ENCODE data around the gene RPS18. TPM values are rescaled to one million over a fixed set of nuclear protein-coding genes. Genes with fewer than 3 reads are reported as not detected.

RPS18 gene
- total and polyA plus RNA-seq, 2 of the 13 experiments (the other 11 are each of a cell fraction or from before 2014, with no cell fraction given): 3,896 to 5,806 TPM

- TF ChIP-seq CHD2 (IDR thresholded peaks at IDR 0.05; ENCODE audit: low read depth, low read length) (peak; percentile 87), ZBTB40 (IDR thresholded peaks at IDR 0.05) (peak; percentile 91), ZBTB40 (CRISPR knock-in tag; IDR thresholded peaks at IDR 0.05) (0 out of 2 replicates have a peak, but pooled peaks have one; percentile 26), ZNF33B (CRISPR knock-in tag; IDR thresholded peaks at IDR 0.05) (no peak), WIZ (CRISPR knock-in tag; IDR thresholded peaks at IDR 0.05) (no peak), ZNF567 (CRISPR knock-in tag; IDR thresholded peaks at IDR 0.05; ENCODE audit: borderline replicate concordance) (no peak), PHF20 (CRISPR knock-in tag; IDR thresholded peaks at IDR 0.05) (peak; percentile 95), ZNF614 (CRISPR knock-in tag; IDR thresholded peaks at IDR 0.05; ENCODE audit: borderline replicate concordance) (no peak), ZBTB44 (CRISPR knock-in tag; IDR thresholded peaks at IDR 0.05) (no peak), SETDB1 (CRISPR knock-in tag; IDR thresholded peaks at IDR 0.05; ENCODE audit: borderline replicate concordance) (no peak)
- TF ChIP-seq, protein P1, sequence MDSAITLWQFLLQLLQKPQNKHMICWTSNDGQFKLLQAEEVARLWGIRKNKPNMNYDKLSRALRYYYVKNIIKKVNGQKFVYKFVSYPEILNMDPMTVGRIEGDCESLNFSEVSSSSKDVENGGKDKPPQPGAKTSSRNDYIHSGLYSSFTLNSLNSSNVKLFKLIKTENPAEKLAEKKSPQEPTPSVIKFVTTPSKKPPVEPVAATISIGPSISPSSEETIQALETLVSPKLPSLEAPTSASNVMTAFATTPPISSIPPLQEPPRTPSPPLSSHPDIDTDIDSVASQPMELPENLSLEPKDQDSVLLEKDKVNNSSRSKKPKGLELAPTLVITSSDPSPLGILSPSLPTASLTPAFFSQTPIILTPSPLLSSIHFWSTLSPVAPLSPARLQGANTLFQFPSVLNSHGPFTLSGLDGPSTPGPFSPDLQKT (CRISPR knock-in tag; IDR thresholded peaks at IDR 0.05; ENCODE audit: borderline replicate concordance): no peak
- TF ChIP-seq, protein P2, sequence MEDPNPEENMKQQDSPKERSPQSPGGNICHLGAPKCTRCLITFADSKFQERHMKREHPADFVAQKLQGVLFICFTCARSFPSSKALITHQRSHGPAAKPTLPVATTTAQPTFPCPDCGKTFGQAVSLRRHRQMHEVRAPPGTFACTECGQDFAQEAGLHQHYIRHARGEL (CRISPR knock-in tag; IDR thresholded peaks at IDR 0.05): no peak
- TF ChIP-seq, protein P3, sequence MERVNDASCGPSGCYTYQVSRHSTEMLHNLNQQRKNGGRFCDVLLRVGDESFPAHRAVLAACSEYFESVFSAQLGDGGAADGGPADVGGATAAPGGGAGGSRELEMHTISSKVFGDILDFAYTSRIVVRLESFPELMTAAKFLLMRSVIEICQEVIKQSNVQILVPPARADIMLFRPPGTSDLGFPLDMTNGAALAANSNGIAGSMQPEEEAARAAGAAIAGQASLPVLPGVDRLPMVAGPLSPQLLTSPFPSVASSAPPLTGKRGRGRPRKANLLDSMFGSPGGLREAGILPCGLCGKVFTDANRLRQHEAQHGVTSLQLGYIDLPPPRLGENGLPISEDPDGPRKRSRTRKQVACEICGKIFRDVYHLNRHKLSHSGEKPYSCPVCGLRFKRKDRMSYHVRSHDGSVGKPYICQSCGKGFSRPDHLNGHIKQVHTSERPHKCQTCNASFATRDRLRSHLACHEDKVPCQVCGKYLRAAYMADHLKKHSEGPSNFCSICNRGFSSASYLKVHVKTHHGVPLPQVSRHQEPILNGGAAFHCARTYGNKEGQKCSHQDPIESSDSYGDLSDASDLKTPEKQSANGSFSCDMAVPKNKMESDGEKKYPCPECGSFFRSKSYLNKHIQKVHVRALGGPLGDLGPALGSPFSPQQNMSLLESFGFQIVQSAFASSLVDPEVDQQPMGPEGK (CRISPR knock-in tag; IDR thresholded peaks at IDR 0.05): peak; percentile 16
These were observed 17.3 kb downstream of the RPS18 start, which contains the start of the genes PFDN6 and WDR46 (continued) for GRCh38 chr6:33288921-33289783.

Data from HepG2 (cell line).